Measurements from ENCODE around the gene PRDX4. TPM values are rescaled to one million over a fixed set of nuclear protein-coding genes. Genes with fewer than 3 reads are reported as not detected.

The PRDX4 gene
- total and polyA plus RNA-seq, 2 of the 8 experiments (the other 6 are each of a cell fraction or from before 2014, with no cell fraction given), result 130 TPM

GRCh38 chrX:23661671-23662070 is 5.6 kb upstream of the PRDX4 start (continued):
- TF ChIP-seq ATF3 (IDR thresholded peaks at IDR 0.05; ENCODE audit: insufficient read depth, low read depth, low read length), result no peak
- TF ChIP-seq SP2 (IDR thresholded peaks at IDR 0.05; ENCODE audit: low read length), result no peak
- no peak for TF ChIP-seq ZNF274 (IDR thresholded peaks at IDR 0.05; ENCODE audit: borderline replicate concordance, extremely low read depth, low read length)
- no peak for TF ChIP-seq TEAD4 (IDR thresholded peaks at IDR 0.05; ENCODE audit: low read depth, low read length)
- TF ChIP-seq RFX5 (IDR thresholded peaks at IDR 0.05; ENCODE audit: borderline replicate concordance, low read depth, low read length), result no peak
- TF ChIP-seq CREB1 (IDR thresholded peaks at IDR 0.05), result no peak
- no peak for TF ChIP-seq GTF2F1 (IDR thresholded peaks at IDR 0.05; ENCODE audit: borderline replicate concordance, low read depth, low read length)
- no peak for TF ChIP-seq MAFK (IDR thresholded peaks at IDR 0.05; ENCODE audit: low read depth, low read length)
- no peak for TF ChIP-seq GABPA (IDR thresholded peaks at IDR 0.05; ENCODE audit: borderline replicate concordance, insufficient read depth, low read length)
- no peak for TF ChIP-seq HDAC6 (IDR thresholded peaks at IDR 0.05; ENCODE audit: low read depth, low read length)

Data from H1 (cell line).